Uterus (tissue), 2 donors: Measurements from ENCODE around the gene P2RY14.

Source experiments
- CTCF ChIP-seq, 4 experiments: fragments of 200-600 bp in 2 of 4; fragments of 450-650 bp in 2 of 4; sonication (generic) in 2 of 4; IDR thresholded peaks; one replicate each; pipeline ENCODE4 v1.5.1; 2016 to 2019; ENCODE audit warnings: antibody characterized with exemption in 4 of 4, mild to moderate bottlenecking in 2 of 4, moderate library complexity in 1 of 4
- POLR2A ChIP-seq, 2 donors: fragments of 450-650 bp; IDR thresholded peaks; one replicate each; pipeline ENCODE4 v1.6.1; 2016; ENCODE audit warnings: antibody characterized with exemption in 2 of 2, mild to moderate bottlenecking in 1 of 2, moderate library complexity in 1 of 2

- TF ChIP-seq POLR2A (IDR thresholded peaks at IDR 0.05) (no peak), CTCF (IDR thresholded peaks at IDR 0.05) (no peak)
Observed at GRCh38 chr3:151312972-151313371, 34.6 kb upstream of the P2RY14 start.
